IMR-90 (cell line): ENCODE data around the gene CASP2.

Experiments used
- CEBPB ChIP-seq: IDR thresholded peaks from 2 replicates; pipeline ENCODE4 v1.6.1; 2012; ENCODE audit warnings: low read depth, low read length, improper control_type of control experiment
- CTCF ChIP-seq: conservative IDR thresholded peaks from 2 replicates; pipeline ENCODE4 v1.5.1; 2012; ENCODE audit warnings: mild to moderate bottlenecking, low read depth, low read length, improper control_type of control experiment
- ELK1 ChIP-seq: fragments of 150-350 bp; IDR thresholded peaks from 2 replicates; pipeline ENCODE4 v1.6.1; 2016; ENCODE audit warnings: low read depth, mild to moderate bottlenecking, low read length, moderate library complexity, borderline replicate concordance
- MAFK ChIP-seq: IDR thresholded peaks from 2 replicates; pipeline ENCODE4 v1.6.1; 2012; ENCODE audit warnings: low read depth, low read length, improper control_type of control experiment
- MXI1 ChIP-seq: IDR thresholded peaks from 2 replicates; pipeline ENCODE4 v1.6.1; 2012; ENCODE audit warnings: low read depth, mild to moderate bottlenecking, low read length, moderate library complexity, borderline replicate concordance
- NFE2L2 ChIP-seq: fragments of 150-350 bp; IDR thresholded peaks from 2 replicates; pipeline ENCODE4 v1.6.1; 2016; ENCODE audit warnings: low read depth, mild to moderate bottlenecking, low read length

- no peak for TF ChIP-seq MAFK
- no peak for TF ChIP-seq CTCF
- no peak for TF ChIP-seq MXI1
- no peak for TF ChIP-seq NFE2L2
- no peak for TF ChIP-seq ELK1
- TF ChIP-seq CEBPB, result no peak
Measured at GRCh38 chr7:143355450-143356385, 67.6 kb downstream of the CASP2 start.
